NCI-H1417 (cell line): ENCODE measurements around the gene KIF26A.
"Not testable (repeated sequence)": the region's sequence is repeated elsewhere in the genome, so short reads cannot be mapped to it uniquely, and the experiment has no call there.

ENCODE experiments used
- DNase-seq, 3 experiments: peaks; one replicate each; lab custom pipeline; 2025; lab: John Stamatoyannopoulos, UW

KIF26A gene

GRCh38 chr14:104143521-104144452, 5.4 kb downstream of the KIF26A start:
- DNase-seq: no peak

- no peak for DNase-seq
Measured at GRCh38 chr14:104144453-104144790, 6.0 kb downstream of the KIF26A start.

- no peak for DNase-seq
Measured at GRCh38 chr14:104144911-104145825, 6.8 kb downstream of the KIF26A start.

GRCh38 chr14:104145826-104146601, 7.6 kb downstream of the KIF26A start:
- no peak for DNase-seq

- DNase-seq: no peak
Measured at GRCh38 chr14:104146651-104147345, 8.4 kb downstream of the KIF26A start.

- no peak for DNase-seq
Measured at GRCh38 chr14:104147346-104148125, 9.1 kb downstream of the KIF26A start.

GRCh38 chr14:104148433-104149277, 10.3 kb downstream of the KIF26A start:
- DNase-seq: no peak

- DNase-seq: peak in 1 of 3 experiments; percentile 24
Measured at GRCh38 chr14:104149278-104149595, 10.8 kb downstream of the KIF26A start.

GRCh38 chr14:104149617-104150135, 11.3 kb downstream of the KIF26A start:
- DNase-seq: peak in 2 of 3 experiments; percentile 78 to 90

- DNase-seq: peak; percentile 41 to 95 (median 80)
Measured at GRCh38 chr14:104150136-104151025, 12.0 kb downstream of the KIF26A start.

GRCh38 chr14:104151026-104151381, 12.6 kb downstream of the KIF26A start:
- no peak for DNase-seq

GRCh38 chr14:104151566-104152245, 13.3 kb downstream of the KIF26A start:
- DNase-seq: peak in 2 of 3 experiments; percentile 77 to 92

- DNase-seq: no peak
Measured at GRCh38 chr14:104152246-104152575, 13.8 kb downstream of the KIF26A start.

GRCh38 chr14:104152686-104153393, 14.5 kb downstream of the KIF26A start:
- DNase-seq: no peak

GRCh38 chr14:104153394-104153755, 15.0 kb downstream of the KIF26A start:
- DNase-seq: not testable (repeated sequence)

- DNase-seq: no peak
Measured at GRCh38 chr14:104154246-104154645, 15.9 kb downstream of the KIF26A start.

- no peak for DNase-seq
Measured at GRCh38 chr14:104155513-104155912, 17.1 kb downstream of the KIF26A start.
